ENCODE data around the gene TFRC. TPM values are rescaled to one million over a fixed set of nuclear protein-coding genes. Genes with fewer than 3 reads are reported as not detected.
"Not testable (repeated sequence)": the region's sequence is repeated elsewhere in the genome, so short reads cannot be mapped to it uniquely, and the experiment has no call there.

Gene TFRC
- total RNA-seq, 3 donors from 2014 or later: 57.6 to 116 (median 80.3) TPM

DNA sequence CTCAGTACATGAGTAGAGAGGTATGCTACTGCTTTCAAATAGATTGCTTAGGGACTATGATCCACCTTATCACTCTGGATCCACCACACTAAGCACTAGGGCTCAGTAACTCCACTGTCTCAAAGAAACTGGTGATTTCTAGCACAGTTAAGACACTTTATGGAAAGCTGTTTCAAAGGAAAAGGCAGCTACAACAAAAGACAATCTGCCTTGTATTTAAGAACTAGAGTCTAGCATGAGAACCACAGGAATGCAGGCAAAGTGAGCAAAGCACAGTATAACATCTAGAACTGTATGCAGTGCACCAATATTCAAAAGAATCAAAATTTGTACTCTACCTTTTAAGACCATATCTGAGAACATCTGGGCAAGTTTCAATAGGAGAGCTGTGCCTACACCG, 17.9 kb downstream of the TFRC start:
- H3K36me3 ChIP-seq: peaks cover 19% of the 10 kb centered on the region
- TF ChIP-seq POLR2AphosphoS5 (IDR thresholded peaks at IDR 0.05): no peak
- TF ChIP-seq, protein P1, sequence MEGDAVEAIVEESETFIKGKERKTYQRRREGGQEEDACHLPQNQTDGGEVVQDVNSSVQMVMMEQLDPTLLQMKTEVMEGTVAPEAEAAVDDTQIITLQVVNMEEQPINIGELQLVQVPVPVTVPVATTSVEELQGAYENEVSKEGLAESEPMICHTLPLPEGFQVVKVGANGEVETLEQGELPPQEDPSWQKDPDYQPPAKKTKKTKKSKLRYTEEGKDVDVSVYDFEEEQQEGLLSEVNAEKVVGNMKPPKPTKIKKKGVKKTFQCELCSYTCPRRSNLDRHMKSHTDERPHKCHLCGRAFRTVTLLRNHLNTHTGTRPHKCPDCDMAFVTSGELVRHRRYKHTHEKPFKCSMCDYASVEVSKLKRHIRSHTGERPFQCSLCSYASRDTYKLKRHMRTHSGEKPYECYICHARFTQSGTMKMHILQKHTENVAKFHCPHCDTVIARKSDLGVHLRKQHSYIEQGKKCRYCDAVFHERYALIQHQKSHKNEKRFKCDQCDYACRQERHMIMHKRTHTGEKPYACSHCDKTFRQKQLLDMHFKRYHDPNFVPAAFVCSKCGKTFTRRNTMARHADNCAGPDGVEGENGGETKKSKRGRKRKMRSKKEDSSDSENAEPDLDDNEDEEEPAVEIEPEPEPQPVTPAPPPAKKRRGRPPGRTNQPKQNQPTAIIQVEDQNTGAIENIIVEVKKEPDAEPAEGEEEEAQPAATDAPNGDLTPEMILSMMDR (IDR thresholded peaks at IDR 0.05): no peak
- H3K9me3 ChIP-seq: no peaks in the 10 kb centered on the region
- no peaks in the 10 kb centered on the region for H3K4me1 ChIP-seq
- no peaks in the 10 kb centered on the region for H3K27me3 ChIP-seq
- H3K4me3 ChIP-seq: no peak overlapping the region
- no peak overlapping the region for H3K27ac ChIP-seq
- DNase-seq (ENCODE audit: low spot score in 2 of 2): no peak
- intact Hi-C loops (cut with DNase I; ENCODE audit: low total_unique reads): no loop called here

DNA sequence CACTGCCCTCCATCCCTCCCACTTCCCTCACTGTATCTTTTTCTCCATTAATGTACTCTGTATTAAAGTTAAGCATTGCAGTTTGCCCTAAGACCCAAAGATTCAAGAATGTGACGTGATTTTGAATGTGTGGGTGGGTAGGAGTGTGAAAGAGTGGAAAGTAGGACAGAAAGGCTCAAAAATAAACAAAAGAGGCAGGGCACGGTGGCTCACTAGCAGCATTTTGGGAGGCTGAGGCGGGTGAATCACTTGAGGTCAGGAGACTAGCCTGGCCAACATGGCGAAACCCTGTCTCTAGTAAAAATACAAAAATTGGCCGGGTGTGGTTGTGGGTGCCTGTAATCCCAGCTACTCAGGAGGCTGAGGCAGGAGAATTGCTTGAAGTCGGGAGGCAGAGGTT, 18.4 kb downstream of the TFRC start:
- DNase-seq (ENCODE audit: low spot score in 2 of 2): no peak
- Histone ChIP-seq H3K4me1 (no peaks in the 10 kb centered on the region), H3K4me3 (no peak overlapping the region), H3K36me3 (peaks cover 19% of the 10 kb centered on the region), H3K27me3 (no peaks in the 10 kb centered on the region), H3K9me3 (no peaks in the 10 kb centered on the region), H3K27ac (no peak overlapping the region)
- intact Hi-C loops (cut with DNase I; ENCODE audit: low total_unique reads): no loop called here
- TF ChIP-seq POLR2A (IDR thresholded peaks at IDR 0.05) (no peak), POLR2AphosphoS5 (IDR thresholded peaks at IDR 0.05) (no peak)
- TF ChIP-seq, protein P1 (IDR thresholded peaks at IDR 0.05): no peak

- no peaks in the 10 kb centered on the region for H3K27me3 ChIP-seq
- no peaks in the 10 kb centered on the region for H3K4me1 ChIP-seq
- no peaks in the 10 kb centered on the region for H3K9me3 ChIP-seq
- no peak for DNase-seq (ENCODE audit: low spot score in 2 of 2)
- no peak overlapping the region for H3K27ac ChIP-seq
- no peak for TF ChIP-seq POLR2AphosphoS5 (IDR thresholded peaks at IDR 0.05)
- TF ChIP-seq, protein P1 (IDR thresholded peaks at IDR 0.05): no peak
- no peak for TF ChIP-seq POLR2A (IDR thresholded peaks at IDR 0.05)
- no peak overlapping the region for H3K4me3 ChIP-seq
- intact Hi-C loops (cut with DNase I; ENCODE audit: low total_unique reads): no loop called here
- peaks cover 19% of the 10 kb centered on the region for H3K36me3 ChIP-seq
Observed at GRCh38 chr3:196063049-196063448, 18.8 kb downstream of the TFRC start.

DNA sequence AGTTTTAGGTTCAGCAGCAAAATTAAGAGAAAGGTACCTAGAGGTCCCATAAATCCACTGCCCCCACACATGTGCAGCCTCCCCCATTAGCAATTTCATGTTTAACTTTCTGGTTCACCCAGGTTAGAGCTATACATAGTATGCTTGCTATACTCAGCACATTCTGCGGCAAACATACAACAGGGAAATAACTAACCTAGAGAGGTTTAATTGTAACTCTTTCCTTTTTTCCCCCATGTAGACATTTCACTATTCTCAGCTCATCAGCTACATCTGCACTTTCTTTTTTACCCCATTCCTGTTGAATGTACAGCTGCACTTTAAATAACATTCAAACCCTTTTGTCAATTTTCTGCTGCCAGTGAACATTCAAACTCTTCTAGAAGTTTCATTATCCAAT, 21.1 kb downstream of the TFRC start:
- no peaks in the 10 kb centered on the region for H3K4me1 ChIP-seq
- no peak for DNase-seq (ENCODE audit: low spot score in 2 of 2)
- intact Hi-C loops (cut with DNase I; ENCODE audit: low total_unique reads): no loop called here
- H3K27me3 ChIP-seq: no peaks in the 10 kb centered on the region
- TF ChIP-seq POLR2AphosphoS5 (IDR thresholded peaks at IDR 0.05) (no peak), POLR2A (IDR thresholded peaks at IDR 0.05) (no peak)
- TF ChIP-seq, protein P1 (IDR thresholded peaks at IDR 0.05): no peak
- H3K27ac ChIP-seq: no peak overlapping the region
- H3K36me3 ChIP-seq: peaks cover 8% of the 10 kb centered on the region
- no peak overlapping the region for H3K4me3 ChIP-seq
- no peaks in the 10 kb centered on the region for H3K9me3 ChIP-seq

- no peaks in the 10 kb centered on the region for H3K9me3 ChIP-seq
- H3K27ac ChIP-seq: no peak overlapping the region
- TF ChIP-seq, protein P1 (IDR thresholded peaks at IDR 0.05): no peak
- TF ChIP-seq POLR2A (IDR thresholded peaks at IDR 0.05): no peak
- TF ChIP-seq POLR2AphosphoS5 (IDR thresholded peaks at IDR 0.05): no peak
- no peak overlapping the region for H3K4me3 ChIP-seq
- H3K36me3 ChIP-seq: peaks cover 10% of the 10 kb centered on the region
- no peak for DNase-seq (ENCODE audit: low spot score in 2 of 2)
- intact Hi-C loops (cut with DNase I; ENCODE audit: low total_unique reads): no loop called here
- no peaks in the 10 kb centered on the region for H3K27me3 ChIP-seq
- H3K4me1 ChIP-seq: no peaks in the 10 kb centered on the region
Observed at GRCh38 chr3:196057760-196058331, 24.0 kb downstream of the TFRC start.

GRCh38 chr3:196056371-196056770, 25.5 kb downstream of the TFRC start:
- H3K27ac ChIP-seq; intact Hi-C loops (cut with DNase I; ENCODE audit: low total_unique reads); H3K4me1 ChIP-seq; H3K9me3 ChIP-seq; DNase-seq (ENCODE audit: low spot score in 2 of 2); H3K27me3 ChIP-seq; H3K4me3 ChIP-seq: not testable (repeated sequence)
- peaks cover 14% of the 10 kb centered on the region for H3K36me3 ChIP-seq
